DMS79 (cell line): ENCODE measurements around the gene FRMD5.
"Not testable (repeated sequence)": the region's sequence is repeated elsewhere in the genome, so short reads cannot be mapped to it uniquely, and the experiment has no call there.

Source experiments
- DNase-seq: peaks from one replicate; lab custom pipeline; 2025; lab: John Stamatoyannopoulos, UW

Gene FRMD5

DNA sequence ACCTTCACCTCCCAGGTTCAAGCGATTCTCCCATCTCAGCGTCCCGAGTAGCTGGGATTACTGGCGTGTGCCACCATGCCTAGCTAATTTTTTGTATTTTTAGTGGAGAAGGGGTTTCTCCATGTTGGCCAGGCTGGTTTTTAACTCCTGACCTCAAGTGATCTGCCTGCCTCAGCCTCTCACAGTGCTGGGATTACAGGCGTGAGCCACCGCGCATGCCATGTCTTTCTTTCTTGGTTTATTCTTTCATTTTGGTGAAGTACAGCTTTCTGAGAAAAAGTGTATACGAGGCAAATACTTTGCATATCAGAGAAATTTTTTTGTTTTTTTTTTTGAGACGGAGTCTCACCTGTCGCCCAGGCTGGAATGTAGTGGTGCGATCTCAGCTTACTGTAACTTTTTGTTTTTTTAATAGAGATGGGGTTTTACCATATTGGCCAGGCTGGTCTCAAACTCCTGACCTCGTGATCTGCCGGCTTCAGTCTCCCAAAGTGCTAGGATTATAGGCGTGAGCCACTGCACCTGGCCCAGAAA, 363.5 kb downstream of the FRMD5 start:
- not testable (repeated sequence) for DNase-seq

DNA sequence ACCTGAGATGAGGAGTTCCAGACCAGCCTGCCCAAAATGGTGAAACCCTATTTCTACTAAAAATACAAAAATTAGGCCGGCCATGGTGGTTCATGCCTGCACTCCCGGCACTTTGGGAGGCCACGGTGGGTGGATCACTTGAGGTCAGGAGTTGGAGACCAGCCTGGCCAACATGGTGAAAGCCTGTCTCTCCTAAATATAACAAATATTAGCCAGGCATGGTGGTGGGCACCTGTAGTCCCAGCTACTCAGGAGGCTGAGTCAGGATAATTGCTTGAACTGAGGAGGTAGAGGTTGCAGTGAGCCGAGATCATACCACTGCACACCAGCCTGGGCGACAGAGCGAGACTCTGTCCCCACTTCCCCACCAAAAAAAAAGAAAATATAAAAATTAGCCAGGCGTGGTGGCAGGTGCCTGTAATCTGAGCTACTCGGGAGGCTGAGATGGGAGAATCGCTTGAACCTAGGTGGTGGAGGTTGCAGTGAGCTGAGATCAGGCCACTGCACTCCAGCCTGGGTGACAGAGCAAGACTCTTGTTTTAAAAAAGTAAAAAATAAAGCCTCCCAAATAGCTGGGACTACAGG, 364.3 kb downstream of the FRMD5 start:
- not testable (repeated sequence) for DNase-seq

DNA sequence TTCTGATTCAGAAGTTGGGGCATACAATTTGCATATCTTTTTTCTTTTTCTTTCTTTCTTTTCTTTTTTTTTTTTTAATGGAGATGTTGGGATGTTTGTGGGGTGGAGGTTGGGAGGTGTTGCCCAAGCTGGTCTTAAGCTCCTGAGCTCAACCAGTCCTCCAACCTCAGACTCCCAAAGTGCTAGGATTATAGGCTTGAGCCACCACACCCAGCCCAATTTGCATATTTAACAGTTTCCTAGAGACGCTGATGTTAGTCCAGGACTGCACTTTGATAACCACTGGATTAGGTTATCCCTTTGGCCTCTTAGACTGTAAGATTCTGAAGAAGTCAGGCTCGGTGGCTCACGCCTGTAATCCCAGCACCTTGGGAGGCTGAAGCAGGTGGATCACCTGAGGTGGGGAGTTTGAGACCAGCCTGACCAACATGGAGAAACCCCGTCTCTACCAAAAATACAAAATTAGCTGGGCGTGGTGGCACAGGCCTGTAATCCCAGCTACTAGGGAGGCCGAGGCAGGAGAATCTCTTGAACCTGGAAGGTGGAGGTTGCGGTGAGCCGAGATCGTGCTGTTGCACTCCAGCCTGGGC, 365.0 kb downstream of the FRMD5 start:
- not testable (repeated sequence) for DNase-seq

DNA sequence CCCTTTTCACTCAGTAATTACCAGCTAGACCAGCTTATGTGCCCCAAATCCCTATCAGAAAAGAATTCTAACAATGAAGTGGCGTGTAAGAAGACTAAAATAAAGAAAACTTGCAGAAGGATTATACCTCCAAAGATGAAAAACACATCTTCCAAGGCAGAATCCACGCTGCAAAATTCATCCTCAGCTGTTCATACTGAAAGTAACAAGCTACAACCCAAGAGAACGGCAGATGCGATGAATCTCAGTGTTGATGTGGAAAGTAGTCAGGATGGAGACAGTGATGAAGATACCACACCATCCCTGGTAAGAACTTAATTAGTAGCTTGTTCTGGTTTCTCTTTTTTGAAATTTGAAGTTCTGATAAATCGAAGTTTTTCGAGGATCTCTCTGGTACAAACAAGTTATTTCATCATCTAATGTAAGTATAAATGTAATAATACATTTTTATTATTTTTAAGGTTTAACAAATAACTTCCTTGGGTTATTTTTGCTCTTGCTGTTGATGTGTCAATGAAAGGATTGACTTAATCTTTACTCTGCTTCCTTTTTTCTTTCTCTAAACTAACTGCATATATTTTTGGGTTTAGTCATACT, 366.9 kb downstream of the FRMD5 start:
- no peak for DNase-seq

DNA sequence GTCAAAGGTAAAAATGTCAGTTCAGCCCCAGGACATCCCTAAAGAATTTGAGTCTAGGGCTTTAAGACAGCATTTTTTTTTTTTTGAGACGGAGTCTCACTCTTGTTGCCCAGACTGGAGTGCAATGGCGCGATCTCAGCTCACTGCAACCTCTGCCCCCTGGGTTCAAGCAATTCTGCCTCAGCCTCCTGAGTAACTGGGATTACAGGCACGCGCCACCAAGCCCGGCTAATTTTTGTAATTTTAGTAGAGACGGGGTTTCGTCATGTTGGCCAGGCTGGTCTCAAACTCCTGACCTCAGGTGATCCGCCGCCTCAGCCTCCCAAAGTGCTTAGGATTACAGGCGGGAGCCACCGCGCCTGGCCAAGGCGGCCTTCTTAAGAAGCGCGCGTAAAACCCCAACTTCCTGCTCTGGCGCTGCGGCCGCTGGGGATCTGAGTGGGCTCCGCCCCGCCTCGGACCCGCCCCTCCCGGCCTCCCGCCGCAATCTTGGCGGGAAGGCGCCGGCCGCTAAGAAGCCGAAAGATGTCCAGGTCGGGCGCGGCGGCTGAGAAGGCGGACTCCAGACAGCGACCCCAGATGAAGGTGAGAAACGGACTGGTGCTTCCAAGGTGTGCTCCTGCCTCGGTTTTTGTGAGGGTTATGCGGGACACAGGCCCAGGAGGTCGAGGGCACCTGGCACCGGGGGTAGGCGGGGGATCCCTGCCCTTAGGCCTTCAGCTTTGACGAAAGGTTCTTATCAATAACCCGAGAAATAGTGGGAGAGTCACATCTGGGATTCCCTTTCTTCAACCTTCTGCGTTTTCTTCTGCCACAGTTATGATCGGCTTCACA, 368.3 kb downstream of the FRMD5 start, which contains the start of gene WDR76:
WDR76 (plus strand) TSS at position 495 of the 834 bp plus-strand sequence; CDS start at position 526, 31 bp downstream.
- peak; percentile 45 for DNase-seq

DNA sequence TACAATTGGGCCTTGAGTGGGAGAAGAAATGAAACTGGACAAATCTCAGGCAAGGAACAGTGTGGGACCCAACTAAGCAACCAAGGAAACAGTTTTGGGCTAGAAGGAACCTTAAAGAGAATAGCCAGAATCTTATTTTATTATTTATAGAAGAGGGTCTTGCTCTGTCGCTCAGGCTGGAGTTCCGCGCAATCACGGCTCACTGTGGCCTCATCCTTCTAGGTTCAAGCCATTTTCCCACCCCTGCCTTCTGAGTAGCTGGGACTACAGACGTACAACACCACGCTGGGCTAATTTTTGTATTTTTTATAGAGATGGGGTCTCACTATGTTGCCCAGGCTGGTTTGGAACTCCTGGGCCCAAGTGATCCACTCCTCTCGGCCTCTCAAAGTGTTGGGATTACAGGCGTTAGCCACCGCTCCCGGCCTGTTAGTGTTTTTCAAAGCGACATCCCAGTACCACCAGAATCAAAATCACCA, 369.0 kb downstream of the FRMD5 start:
- DNase-seq = no peak

DNA sequence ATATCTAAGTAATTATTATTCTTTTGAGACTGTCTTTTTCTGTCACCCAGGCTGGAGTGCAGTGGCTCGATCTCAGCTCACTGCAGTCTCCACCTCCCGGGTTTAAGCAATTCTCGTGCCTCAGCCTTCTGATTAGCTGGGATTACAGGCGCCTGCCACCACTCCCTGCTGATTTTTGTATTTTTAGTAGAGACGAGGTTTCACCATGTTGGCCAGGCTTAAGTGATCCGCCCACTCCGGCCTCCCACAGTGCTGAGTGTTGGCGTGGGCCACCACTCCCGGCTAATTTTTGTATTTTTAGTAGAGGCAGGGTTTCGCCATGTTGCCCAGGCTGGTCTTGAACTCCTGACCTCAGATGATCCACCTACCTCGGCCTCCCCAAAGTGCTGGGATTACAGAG, 369.8 kb downstream of the FRMD5 start:
- DNase-seq = not testable (repeated sequence)

DNA sequence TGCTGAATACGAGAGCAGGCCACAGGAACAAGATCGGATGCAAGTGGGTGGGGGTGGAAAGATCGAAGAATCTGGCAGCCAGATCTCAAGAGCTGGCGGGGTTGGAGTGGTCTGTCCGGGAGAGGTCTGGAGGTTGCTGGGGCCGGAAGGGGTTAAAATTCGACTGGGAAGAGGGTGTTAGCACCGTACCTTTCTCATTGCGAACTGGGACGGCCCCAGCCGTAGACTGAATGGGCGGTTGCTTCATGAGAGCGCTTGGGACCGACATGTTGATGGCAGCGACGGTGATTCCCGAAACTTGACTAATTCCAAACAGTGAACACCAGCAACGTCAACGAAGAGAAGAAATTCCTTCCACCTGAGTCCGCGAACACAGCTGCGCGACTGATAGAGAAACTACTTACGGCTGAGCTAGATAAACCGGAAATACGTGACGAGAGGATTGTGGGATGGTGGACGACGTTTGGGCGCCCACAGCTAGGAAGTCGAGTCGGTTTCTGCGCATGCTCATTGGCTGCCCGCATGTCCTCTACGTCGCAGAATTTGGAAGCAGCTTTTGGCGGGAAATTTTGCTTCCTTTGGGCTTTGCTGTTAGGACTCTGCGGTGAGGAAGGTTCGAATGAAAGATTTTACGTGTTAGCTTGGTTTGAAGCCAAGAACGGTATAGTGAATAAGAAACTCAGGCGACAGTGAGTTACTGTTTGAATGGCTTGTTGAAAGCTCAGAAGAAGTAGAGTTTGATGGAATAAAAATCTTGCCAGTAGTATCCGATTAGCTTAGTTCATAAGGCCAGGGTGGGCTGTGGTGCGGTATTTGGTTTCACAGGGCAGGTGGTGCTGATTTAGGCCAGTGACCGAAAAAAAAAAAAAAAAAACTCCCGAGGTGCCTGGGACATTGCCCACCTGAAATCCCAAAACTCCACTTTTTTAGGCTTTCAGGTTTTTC, 370.5 kb downstream of the FRMD5 start, which contains the start of gene MFAP1:
MFAP1 (minus strand) TSS at position 389 of the 945 bp plus-strand sequence; CDS start at position 268, 121 bp downstream.
- peak; percentile 71 for DNase-seq

DNA sequence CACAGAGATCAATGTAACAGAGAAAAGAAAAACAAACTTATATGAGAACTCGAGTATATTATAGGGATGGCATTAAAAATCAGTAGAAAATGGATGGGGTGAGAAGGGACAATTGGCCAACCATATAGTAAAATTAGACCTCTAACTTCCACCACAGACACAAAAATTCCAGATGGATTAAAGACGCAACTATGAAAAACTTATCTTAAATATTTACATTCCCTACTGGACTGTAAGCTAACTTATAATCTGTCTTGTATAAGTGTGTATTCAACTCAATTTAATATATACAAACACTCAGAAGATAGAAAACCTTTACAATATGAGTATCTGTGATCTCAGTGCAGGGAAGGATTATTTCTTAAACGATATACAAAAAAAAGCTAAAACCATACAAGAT, 373.6 kb downstream of the FRMD5 start:
- DNase-seq = no peak
